Stimulated activated CD8-positive, alpha-beta memory T cell treated with anti-CD3 and anti-CD28 coated beads, Interleukin-4, amount 100 ng/mL, for 48 hours (primary cell): ENCODE results near the gene GLG1.
"Not testable (repeated sequence)": the region's sequence is repeated elsewhere in the genome, so short reads cannot be mapped to it uniquely, and the experiment has no call there.

Experiments
- DNase-seq: peaks from one replicate; pipeline ENCODE4 v3.0.0-alpha.2; 2020

The GLG1 gene

GRCh38 chr16:74574146-74574545 is 32.8 kb downstream of the GLG1 start:
- DNase-seq: no peak

GRCh38 chr16:74573622-74574021 is 33.3 kb downstream of the GLG1 start:
- DNase-seq: no peak

GRCh38 chr16:74570412-74571301 is 36.3 kb downstream of the GLG1 start:
- DNase-seq: no peak

GRCh38 chr16:74568961-74569631 is 37.8 kb downstream of the GLG1 start:
- no peak for DNase-seq

GRCh38 chr16:74567901-74568300 is 39.0 kb downstream of the GLG1 start:
- DNase-seq: no peak

GRCh38 chr16:74565378-74565777 is 41.5 kb downstream of the GLG1 start:
- no peak for DNase-seq

GRCh38 chr16:74564451-74564984 is 42.4 kb downstream of the GLG1 start:
- no peak for DNase-seq

- peak; percentile 38 for DNase-seq
Observed at GRCh38 chr16:74563828-74564263, 43.1 kb downstream of the GLG1 start.

- no peak for DNase-seq
Observed at GRCh38 chr16:74562117-74562516, 44.8 kb downstream of the GLG1 start.

GRCh38 chr16:74561626-74562025 is 45.3 kb downstream of the GLG1 start:
- DNase-seq: no peak

- no peak for DNase-seq
Observed at GRCh38 chr16:74560912-74561311, 46.0 kb downstream of the GLG1 start.

GRCh38 chr16:74558873-74559272 is 48.0 kb downstream of the GLG1 start:
- DNase-seq: no peak

GRCh38 chr16:74557275-74557674 is 49.6 kb downstream of the GLG1 start:
- no peak for DNase-seq

GRCh38 chr16:74556375-74556922 is 50.5 kb downstream of the GLG1 start:
- no peak for DNase-seq

- not testable (repeated sequence) for DNase-seq
Observed at GRCh38 chr16:74552357-74552756, 54.6 kb downstream of the GLG1 start.

GRCh38 chr16:74550227-74551019 is 56.5 kb downstream of the GLG1 start:
- DNase-seq: not testable (repeated sequence)

GRCh38 chr16:74546112-74546511 is 60.8 kb downstream of the GLG1 start:
- not testable (repeated sequence) for DNase-seq

- not testable (repeated sequence) for DNase-seq
Observed at GRCh38 chr16:74542911-74543578, 63.9 kb downstream of the GLG1 start.

GRCh38 chr16:74540663-74541062 is 66.3 kb downstream of the GLG1 start:
- not testable (repeated sequence) for DNase-seq

- DNase-seq: not testable (repeated sequence)
Observed at GRCh38 chr16:74538801-74539200, 68.1 kb downstream of the GLG1 start.

GRCh38 chr16:74537746-74538145 is 69.2 kb downstream of the GLG1 start:
- DNase-seq: not testable (repeated sequence)

- not testable (repeated sequence) for DNase-seq
Observed at GRCh38 chr16:74534650-74535049, 72.3 kb downstream of the GLG1 start.
